OCI-LY7 (cell line): ENCODE data around the gene TMEM132A. TPM values are rescaled to one million over a fixed set of nuclear protein-coding genes. Genes with fewer than 3 reads are reported as not detected.
A peak's percentile ranks its signal among the peaks of the same experiment; 100 is the strongest.

Experiments used
- BruUV-seq: library from RNA; stranded (reverse); fragments of 400-500 nt; replicated peaks from 2 replicates; lab custom pipeline; 2021; lab: Mats Ljungman, UMichigan
- CTCF ChIA-PET: fragments of 300-600 bp; sonication (Branson Sonifier 250); formaldehyde crosslinking; loops from one replicate; lab custom pipeline; 2022; ENCODE audit warnings: antibody characterized with exemption; ENCODE audit not compliant: unreplicated experiment; lab: Charles Lee
- POLR2A ChIA-PET: fragments of 300-600 bp; sonication (Branson Sonifier 250); formaldehyde crosslinking; loops from one replicate; lab custom pipeline; 2022; ENCODE audit warnings: antibody characterized with exemption; lab: Charles Lee
- DNase-seq: peaks from one replicate; pipeline ENCODE4 v3.0.0-alpha.2; 2015; ENCODE audit warnings: low spot score
- H2AFZ ChIP-seq: fragments of 200-600 bp; sonication (generic), shearing (Covaris generic); 2 replicates; pipeline ENCODE4 v1.6.1; 2014; ENCODE audit warnings: mild to moderate bottlenecking, antibody characterized with exemption, low read length, moderate library complexity
- H3K27ac ChIP-seq: fragments of 200-600 bp; sonication (generic); 2 replicates; pipeline ENCODE4 v1.5.1; 2014; ENCODE audit warnings: mixed run types, low read depth, mild to moderate bottlenecking, moderate library complexity, low read length, inconsistent platforms; ENCODE audit not compliant: poor library complexity, severe bottlenecking
- H3K36me3 ChIP-seq: fragments of 200-600 bp; sonication (generic); 2 replicates; pipeline ENCODE4 v1.6.1; 2014; ENCODE audit warnings: mild to moderate bottlenecking, antibody characterized with exemption, low read length, moderate library complexity, mixed read lengths; ENCODE audit not compliant: insufficient read depth
- H3K4me1 ChIP-seq: fragments of 200-600 bp; sonication (generic); 2 replicates; pipeline ENCODE4 v1.5.1; 2014; ENCODE audit warnings: mild to moderate bottlenecking, low read length; ENCODE audit not compliant: insufficient read depth, poor library complexity, severe bottlenecking
- H3K4me2 ChIP-seq: fragments of 200-600 bp; sonication (generic); 2 replicates; pipeline ENCODE4 v1.6.1; 2014; ENCODE audit warnings: mild to moderate bottlenecking, low read length
- H3K4me3 ChIP-seq: fragments of 200-600 bp; sonication (generic); 2 replicates; pipeline ENCODE4 v1.5.1; 2014; ENCODE audit warnings: mild to moderate bottlenecking, low read depth, low read length; ENCODE audit not compliant: poor library complexity, severe bottlenecking
- H3K79me2 ChIP-seq: fragments of 200-600 bp; sonication (generic); 2 replicates; pipeline ENCODE4 v1.6.1; 2016; ENCODE audit warnings: low read depth, mild to moderate bottlenecking, low read length, moderate library complexity, mixed read lengths; ENCODE audit not compliant: insufficient read depth
- H3K9me2 ChIP-seq: fragments of 200-600 bp; sonication (generic); 2 replicates; pipeline ENCODE4 v1.6.1; 2016; ENCODE audit warnings: mild to moderate bottlenecking, low read length, mixed read lengths; ENCODE audit not compliant: insufficient read depth
- H3K9me3 ChIP-seq: fragments of 200-600 bp; sonication (generic); 2 replicates; pipeline ENCODE4 v1.6.1; 2014; ENCODE audit warnings: mild to moderate bottlenecking, mixed run types, low read length, mixed read lengths
- H4K20me1 ChIP-seq: fragments of 200-600 bp; sonication (generic); 2 replicates; pipeline ENCODE4 v1.6.1; 2014; ENCODE audit warnings: mild to moderate bottlenecking, antibody characterized with exemption, low read length, moderate library complexity, mixed read lengths; ENCODE audit not compliant: insufficient read depth
- CTCF ChIP-seq: fragments of 200-600 bp; sonication (generic); conservative IDR thresholded peaks from 2 replicates; pipeline ENCODE4 v1.5.1; 2014; ENCODE audit warnings: mild to moderate bottlenecking, antibody characterized with exemption, low read length, moderate library complexity, mixed read lengths
- EZH2phosphoT487 ChIP-seq: fragments of 200-600 bp; sonication (generic); IDR thresholded peaks from 2 replicates; pipeline ENCODE4 v1.6.1; 2018; ENCODE audit warnings: low read depth, borderline replicate concordance, mild to moderate bottlenecking, mixed run types, antibody characterized with exemption, low read length, moderate library complexity, mixed read lengths
- intact Hi-C: fragments of 100-400 bp; cut with micrococcal nuclease; formaldehyde crosslinking; loops from one replicate; pipeline ENCODE4 v1.10.0; 2022; ENCODE audit not compliant: unreplicated experiment
- small RNA-seq: library from RNA; depleted of rRNA; stranded (forward); fragments of <200 nt; gene quantifications from one replicate; pipeline ENCODE3, GENCODE V24; 2014
- total RNA-seq, 2 experiments: library from RNA; depleted of rRNA in 1 of 2; stranded (reverse); fragments of >200 nt in 1 of 2; shearing (Covaris generic) in 1 of 2; gene quantifications; 2 replicates each; pipeline ENCODE4 v1.2.3, GENCODE V29; 2014 to 2022

TMEM132A gene
- total RNA-seq, 2 experiments from 2014 or later = 5.5 to 8.9 TPM

- H3K4me2 ChIP-seq = no peak overlapping the region
- H3K4me3 ChIP-seq = no peak overlapping the region
Measured at GRCh38 chr11:60985991-60986915, 62.0 kb downstream of the TMEM132A start.

More at GRCh38 chr11:60985991-60986915, 62.0 kb downstream of the TMEM132A start:
- no peaks in the 10 kb centered on the region for H3K36me3 ChIP-seq
- no peak overlapping the region for H3K27ac ChIP-seq
- no peaks in the 10 kb centered on the region for H3K9me2 ChIP-seq
- TF ChIP-seq EZH2phosphoT487 = no peak
- TF ChIP-seq CTCF = no peak
- ChIA-PET CTCF (no interaction called here), POLR2A (no interaction called here)
- BruUV-seq = no TSS peak
- intact Hi-C loops = no loop called here
- H3K9me3 ChIP-seq = no peaks in the 10 kb centered on the region
- DNase-seq = peak; percentile 18
- no peak overlapping the region for H2AFZ ChIP-seq
- H4K20me1 ChIP-seq = no peaks in the 10 kb centered on the region
- no peaks in the 10 kb centered on the region for H3K79me2 ChIP-seq
- H3K4me1 ChIP-seq = peaks cover 9% of the 10 kb centered on the region

Small RNA genes within 50 kb of the gene (small RNA-seq; reads per million reads assigned to genes)
- gene RNU6-933P = not detected

Other genes starting within 250 kb of the TMEM132A start
- not detected in 2 replicates for gene MS4A8, start 224.8 kb upstream of the TMEM132A start, total RNA-seq (2014; rRNA removed; shearing (Covaris generic))
- not detected in 2 replicates for gene MS4A8, start 224.8 kb upstream of the TMEM132A start, total RNA-seq (2022)
- gene MS4A18, start 199.7 kb upstream of the TMEM132A start, total RNA-seq (2014; rRNA removed; shearing (Covaris generic)) = not detected in 2 replicates
- not detected in 2 replicates for gene MS4A18, start 199.7 kb upstream of the TMEM132A start, total RNA-seq (2022)
- gene MS4A15, start 167.6 kb upstream of the TMEM132A start, total RNA-seq (2014; rRNA removed; shearing (Covaris generic)) = not detected in 2 replicates
- gene MS4A15, start 167.6 kb upstream of the TMEM132A start, total RNA-seq (2022) = not detected in 2 replicates
- not detected in 2 replicates for gene MS4A10, start 139.1 kb upstream of the TMEM132A start, total RNA-seq (2014; rRNA removed; shearing (Covaris generic))
- gene MS4A10, start 139.1 kb upstream of the TMEM132A start, total RNA-seq (2022) = not detected in 2 replicates
- gene CCDC86, start 82.3 kb upstream of the TMEM132A start, total RNA-seq (2014; rRNA removed; shearing (Covaris generic)) = 21.3 and 21.7 TPM in 2 replicates
- gene CCDC86, start 82.3 kb upstream of the TMEM132A start, total RNA-seq (2022) = 17.7 and 24.7 TPM in 2 replicates
- 0.19 TPM in 1 of 2 replicates, not detected in the other for gene PTGDR2, start 68.5 kb upstream of the TMEM132A start, total RNA-seq (2014; rRNA removed; shearing (Covaris generic))
- gene PTGDR2, start 68.5 kb upstream of the TMEM132A start, total RNA-seq (2022) = not detected in 2 replicates
- not detected in 2 replicates for gene ZP1, start 56.9 kb upstream of the TMEM132A start, total RNA-seq (2014; rRNA removed; shearing (Covaris generic))
- gene ZP1, start 56.9 kb upstream of the TMEM132A start, total RNA-seq (2022) = not detected in 2 replicates
- gene PRPF19, start 17.9 kb upstream of the TMEM132A start, total RNA-seq (2014; rRNA removed; shearing (Covaris generic)) = 95.2 and 120 TPM in 2 replicates
- 135 and 153 TPM in 2 replicates for gene PRPF19, start 17.9 kb upstream of the TMEM132A start, total RNA-seq (2022)
- gene TMEM109, start 10.3 kb upstream of the TMEM132A start, total RNA-seq (2014; rRNA removed; shearing (Covaris generic)) = 57.0 and 62.4 TPM in 2 replicates
- gene TMEM109, start 10.3 kb upstream of the TMEM132A start, total RNA-seq (2022) = 67.8 and 68.6 TPM in 2 replicates
- 7.2 and 12.6 TPM in 2 replicates for gene SLC15A3, start 27.7 kb downstream of the TMEM132A start, total RNA-seq (2014; rRNA removed; shearing (Covaris generic))
- gene SLC15A3, start 27.7 kb downstream of the TMEM132A start, total RNA-seq (2022) = 41.4 and 43.9 TPM in 2 replicates
- not detected in 2 replicates for gene CD6, start 47.2 kb downstream of the TMEM132A start, total RNA-seq (2014; rRNA removed; shearing (Covaris generic))
- not detected in 2 replicates for gene CD6, start 47.2 kb downstream of the TMEM132A start, total RNA-seq (2022)
- not detected in 2 replicates for gene CD5, start 178.0 kb downstream of the TMEM132A start, total RNA-seq (2014; rRNA removed; shearing (Covaris generic))
- gene CD5, start 178.0 kb downstream of the TMEM132A start, total RNA-seq (2022) = not detected in 2 replicates
- gene VPS37C, start 237.0 kb downstream of the TMEM132A start, total RNA-seq (2014; rRNA removed; shearing (Covaris generic)) = 10.2 and 10.3 TPM in 2 replicates
- gene VPS37C, start 237.0 kb downstream of the TMEM132A start, total RNA-seq (2022) = 12.8 and 13.3 TPM in 2 replicates